K562 (cell line): ENCODE measurements around the gene OSGEP. TPM values are rescaled to one million over a fixed set of nuclear protein-coding genes. Genes with fewer than 3 reads are reported as not detected.

Source experiments
- ADNP ChIP-seq: fragments of 200-800 bp; sonication (Bioruptor generic); IDR thresholded peaks from 2 replicates; pipeline ENCODE4 v1.6.1; 2016; ENCODE audit warnings: missing genetic modification characterization, missing compliant biosample characterization
- ATF7 ChIP-seq: fragments of 450-650 bp; IDR thresholded peaks from 2 replicates; pipeline ENCODE4 v1.7.1; 2014; ENCODE audit warnings: mild to moderate bottlenecking, moderate library complexity
- CBFA2T3 ChIP-seq: fragments of 450-650 bp; IDR thresholded peaks from 2 replicates; pipeline ENCODE4 v1.6.1; 2017
- CBX5 ChIP-seq: IDR thresholded peaks from 2 replicates; pipeline ENCODE4 v1.6.1; 2014; ENCODE audit warnings: low read depth, borderline replicate concordance
- CCNT2 ChIP-seq: IDR thresholded peaks from 2 replicates; pipeline ENCODE4 v1.6.1; 2011; ENCODE audit warnings: borderline replicate concordance, low read depth, mild to moderate bottlenecking, moderate library complexity, mixed read lengths, low read length; ENCODE audit not compliant: insufficient read length; ENCODE audit errors: extremely low read depth
- FOXK1 ChIP-seq: sonication (generic); formaldehyde crosslinking; IDR thresholded peaks from 2 replicates; pipeline ENCODE4 v1.8.0; 2022; ENCODE audit warnings: missing genetic modification reagents, mild to moderate bottlenecking, borderline replicate concordance
- GABPA ChIP-seq: fragments of 200-800 bp; sonication (Bioruptor generic); conservative IDR thresholded peaks from 2 replicates; pipeline ENCODE4 v1.6.1; 2016; ENCODE audit warnings: low read depth, missing genetic modification characterization, missing compliant biosample characterization
- HDAC3 ChIP-seq: fragments of 450-650 bp; IDR thresholded peaks from 2 replicates; pipeline ENCODE4 v1.6.1; 2018; ENCODE audit warnings: borderline replicate concordance, mild to moderate bottlenecking, moderate library complexity; ENCODE audit not compliant: partially characterized antibody
- HOXB6 ChIP-seq: fragments of 250-450 bp; sonication (Bioruptor Pico); IDR thresholded peaks from 2 replicates; pipeline ENCODE4 v1.5.1; 2022; ENCODE audit warnings: mild to moderate bottlenecking, borderline replicate concordance
- HSF4 ChIP-seq: fragments of 250-450 bp; sonication (Bioruptor Pico); IDR thresholded peaks from 2 replicates; pipeline ENCODE4 v2.1.2; 2022; ENCODE audit warnings: mild to moderate bottlenecking, moderate library complexity, borderline replicate concordance
- MAFK ChIP-seq: IDR thresholded peaks from 2 replicates; pipeline ENCODE4 v1.6.1; 2011; ENCODE audit warnings: low read length, improper control_type of control experiment
- MEF2A ChIP-seq: IDR thresholded peaks from 2 replicates; pipeline ENCODE4 v1.6.1; 2011; ENCODE audit warnings: low read depth, mild to moderate bottlenecking, low read length, moderate library complexity; ENCODE audit not compliant: control insufficient read depth
- NCOA6 ChIP-seq: fragments of 450-650 bp; IDR thresholded peaks from 2 replicates; pipeline ENCODE4 v1.6.1; 2017; ENCODE audit warnings: mild to moderate bottlenecking
- NFIX ChIP-seq: fragments of 250-450 bp; sonication (Bioruptor Pico); IDR thresholded peaks from 2 replicates; pipeline ENCODE4 v1.4.0; 2020; ENCODE audit warnings: low read depth, mild to moderate bottlenecking, moderate library complexity
- PCBP1 ChIP-seq: fragments of 200-400 bp; formaldehyde crosslinking; IDR thresholded peaks from 2 replicates; pipeline ENCODE4 v1.6.1; 2018; ENCODE audit warnings: mild to moderate bottlenecking, low read depth, low read length; ENCODE audit not compliant: poor library complexity, severe bottlenecking
- RFX1 ChIP-seq: fragments of 450-650 bp; IDR thresholded peaks from 2 replicates; pipeline ENCODE4 v1.6.1; 2016; ENCODE audit warnings: mild to moderate bottlenecking, moderate library complexity
- SMARCE1 ChIP-seq: fragments of 450-650 bp; IDR thresholded peaks from 2 replicates; pipeline ENCODE4 v1.7.1; 2016; ENCODE audit warnings: mild to moderate bottlenecking
- TAF1 ChIP-seq: IDR thresholded peaks from 2 replicates; pipeline ENCODE4 v1.6.1; 2011; ENCODE audit warnings: mild to moderate bottlenecking, low read length, moderate library complexity; ENCODE audit not compliant: insufficient read depth, control insufficient read depth, severe bottlenecking; ENCODE audit errors: extremely low read depth
- TCFL5 ChIP-seq: fragments of 250-450 bp; sonication (Bioruptor Pico); conservative IDR thresholded peaks from 2 replicates; pipeline ENCODE4 v1.6.1; 2021; ENCODE audit warnings: mild to moderate bottlenecking, moderate library complexity, matching md5 sums
- TEAD4 ChIP-seq, 2 experiments: sonication (generic) in 1 of 2; formaldehyde crosslinking in 1 of 2; IDR thresholded peaks; 2 replicates each; pipeline versions ENCODE4 v1.6.1 to v1.8.0; 2012 to 2022; ENCODE audit warnings: borderline replicate concordance in 1 of 2, inconsistent platforms in 1 of 2, low read length in 1 of 2, mild to moderate bottlenecking in 1 of 2, missing genetic modification reagents in 1 of 2
- TOE1 ChIP-seq, 2 experiments: fragments of 450-650 bp in 1 of 2; sonication (generic) in 1 of 2; formaldehyde crosslinking in 1 of 2; IDR thresholded peaks; 2 replicates each; pipeline versions ENCODE4 v1.7.1 to v1.8.0; 2016 to 2022; ENCODE audit warnings: borderline replicate concordance in 2 of 2, mild to moderate bottlenecking in 2 of 2, antibody characterized with exemption in 1 of 2, inconsistent platforms in 1 of 2, low read depth in 1 of 2, missing genetic modification reagents in 1 of 2, moderate library complexity in 1 of 2
- ZKSCAN1 ChIP-seq: fragments of 150-350 bp; IDR thresholded peaks from 2 replicates; pipeline ENCODE4 v1.6.1; 2016; ENCODE audit warnings: low read depth, low read length
- ZKSCAN8 ChIP-seq: fragments of 200-800 bp; sonication (Bioruptor generic); IDR thresholded peaks from 2 replicates; pipeline ENCODE4 v1.6.1; 2016; ENCODE audit warnings: missing genetic modification characterization, missing compliant biosample characterization
- ZNF143 ChIP-seq: sonication (generic); formaldehyde crosslinking; IDR thresholded peaks from 2 replicates; pipeline ENCODE4 v1.9.0; 2022; ENCODE audit warnings: mild to moderate bottlenecking, missing genetic modification reagents
- ZNF224 ChIP-seq: sonication (generic); formaldehyde crosslinking; IDR thresholded peaks from 2 replicates; pipeline ENCODE4 v1.8.0; 2022; ENCODE audit warnings: mild to moderate bottlenecking, missing genetic modification reagents
- ZNF449 ChIP-seq: fragments of 250-450 bp; sonication (Bioruptor Pico); IDR thresholded peaks from 2 replicates; pipeline ENCODE4 v1.8.0; 2022; ENCODE audit warnings: moderate library complexity, mild to moderate bottlenecking, inconsistent platforms
- polyA plus RNA-seq, 8 experiments: library from polyadenylated mRNA; depleted of rRNA in 4 of 8; stranded (reverse) in 5 of 8; unstranded in 3 of 8; fragments of >200 nt; fragmentation: Nextera tagmentation in 2 of 8; fragmentation: Illumina TruSeq in 1 of 8; extraction: Ambion mirVana in 2 of 8; extraction: Trizol in 1 of 8; gene quantifications; 2 replicates each; pipeline versions ENCODE4 v1.2.1 to v1.2.3, GENCODE V29; 2011 to 2014; ENCODE audit warnings: inconsistent platforms in 1 of 8, missing spikeins in 1 of 8
- total RNA-seq, 7 experiments: library from RNA; depleted of rRNA in 6 of 7; stranded (reverse); fragments of >200 nt in 6 of 7; fragmentation: Illumina TruSeq in 2 of 7; extraction: Trizol in 2 of 7; gene quantifications; 2 replicates each; pipeline versions ENCODE4 v1.2.1 to v1.2.3, GENCODE V29; 2011 to 2021; ENCODE audit warnings: low replicate concordance in 1 of 7
- TF ChIP-seq, protein P1 (sequence below): fragments of 250-450 bp; sonication (Bioruptor Pico); IDR thresholded peaks from 2 replicates; pipeline ENCODE4 v1.9.0; 2021; ENCODE audit warnings: mild to moderate bottlenecking

Gene OSGEP
- total and polyA plus RNA-seq, 9 of the 15 experiments (the other 6 are each of a cell fraction or from before 2014, with no cell fraction given), result 32.1 to 59.2 (median 44.1) TPM

GRCh38 chr14:20412876-20413743 lies 41.5 kb downstream of the OSGEP start, which contains the start of gene TEP1 (continued):
- TF ChIP-seq MEF2A (no peak), ZNF449 (CRISPR knock-in tag) (no peak), ZNF224 (CRISPR knock-in tag) (no peak), ZNF143 (no peak), PCBP1 (no peak), FOXK1 (CRISPR knock-in tag) (no peak), ZKSCAN1 (no peak), NFIX (CRISPR knock-in tag) (no peak), ADNP (tag) (no peak), CBFA2T3 (no peak), HSF4 (CRISPR knock-in tag) (no peak), TAF1 (peak; percentile 11), GABPA (tag) (peak; percentile 84), HDAC3 (no peak), SMARCE1 (no peak), MAFK (no peak), HOXB6 (CRISPR knock-in tag) (no peak), TEAD4 (IDR thresholded peaks at IDR 0.05; ENCODE audit: low read length) (no peak), TEAD4 (CRISPR knock-in tag; IDR thresholded peaks at IDR 0.05; ENCODE audit: borderline replicate concordance) (no peak), RFX1 (no peak), CBX5 (no peak), CCNT2 (peak; percentile 22), NCOA6 (no peak), ZKSCAN8 (CRISPR knock-in tag) (no peak), ATF7 (no peak), TCFL5 (CRISPR knock-in tag) (no peak), TOE1 (IDR thresholded peaks at IDR 0.05; ENCODE audit: borderline replicate concordance) (no peak), TOE1 (CRISPR knock-in tag; IDR thresholded peaks at IDR 0.05; ENCODE audit: borderline replicate concordance, low read depth) (no peak)
- TF ChIP-seq, protein P1, sequence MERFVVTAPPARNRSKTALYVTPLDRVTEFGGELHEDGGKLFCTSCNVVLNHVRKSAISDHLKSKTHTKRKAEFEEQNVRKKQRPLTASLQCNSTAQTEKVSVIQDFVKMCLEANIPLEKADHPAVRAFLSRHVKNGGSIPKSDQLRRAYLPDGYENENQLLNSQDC (CRISPR knock-in tag), result no peak
